Raji (cell line): ENCODE measurements around the gene WDR46.

Source experiments
- POLR2A ChIP-seq: IDR thresholded peaks from 2 replicates; pipeline ENCODE4 v1.6.1; 2011; ENCODE audit warnings: low read depth, low read length, control low read depth; ENCODE audit not compliant: insufficient read depth

Gene WDR46

GRCh38 chr6:33264015-33264414 lies 25.0 kb downstream of the WDR46 start:
- TF ChIP-seq POLR2A: no peak

- TF ChIP-seq POLR2A: no peak
These were observed 30.0 kb downstream of the WDR46 start for GRCh38 chr6:33259032-33259431.

- TF ChIP-seq POLR2A: no peak
These were observed 34.4 kb downstream of the WDR46 start for GRCh38 chr6:33254591-33254990.

GRCh38 chr6:33252759-33253158 lies 36.3 kb downstream of the WDR46 start:
- no peak for TF ChIP-seq POLR2A

GRCh38 chr6:33251395-33252012 lies 37.5 kb downstream of the WDR46 start:
- TF ChIP-seq POLR2A: no peak

GRCh38 chr6:33250731-33251130 lies 38.3 kb downstream of the WDR46 start:
- TF ChIP-seq POLR2A: 0 out of 2 replicates have a peak, but pooled peaks have one; percentile 27

- no peak for TF ChIP-seq POLR2A
These were observed 39.1 kb downstream of the WDR46 start for GRCh38 chr6:33249732-33250630.

- peak; percentile 95 for TF ChIP-seq POLR2A
These were observed 39.9 kb downstream of the WDR46 start for GRCh38 chr6:33248932-33249731.

- no peak for TF ChIP-seq POLR2A
These were observed 40.5 kb downstream of the WDR46 start for GRCh38 chr6:33248643-33248931.

- TF ChIP-seq POLR2A: peak; percentile 49; the same call in 1 of the 2 replicates
These were observed 40.9 kb downstream of the WDR46 start for GRCh38 chr6:33247977-33248642.

- TF ChIP-seq POLR2A: no peak
These were observed 45.6 kb downstream of the WDR46 start for GRCh38 chr6:33243476-33243875.

GRCh38 chr6:33241968-33242367 lies 47.1 kb downstream of the WDR46 start:
- no peak for TF ChIP-seq POLR2A

GRCh38 chr6:33237741-33238140 lies 51.3 kb downstream of the WDR46 start:
- TF ChIP-seq POLR2A: no peak

GRCh38 chr6:33236852-33237251 lies 52.2 kb downstream of the WDR46 start:
- no peak for TF ChIP-seq POLR2A

GRCh38 chr6:33236328-33236727 lies 52.7 kb downstream of the WDR46 start:
- no peak for TF ChIP-seq POLR2A
